ENCODE results near the gene ACBD3.
"Not testable (repeated sequence)": the region's sequence is repeated elsewhere in the genome, so short reads cannot be mapped to it uniquely, and the experiment has no call there.

Gene ACBD3

DNA sequence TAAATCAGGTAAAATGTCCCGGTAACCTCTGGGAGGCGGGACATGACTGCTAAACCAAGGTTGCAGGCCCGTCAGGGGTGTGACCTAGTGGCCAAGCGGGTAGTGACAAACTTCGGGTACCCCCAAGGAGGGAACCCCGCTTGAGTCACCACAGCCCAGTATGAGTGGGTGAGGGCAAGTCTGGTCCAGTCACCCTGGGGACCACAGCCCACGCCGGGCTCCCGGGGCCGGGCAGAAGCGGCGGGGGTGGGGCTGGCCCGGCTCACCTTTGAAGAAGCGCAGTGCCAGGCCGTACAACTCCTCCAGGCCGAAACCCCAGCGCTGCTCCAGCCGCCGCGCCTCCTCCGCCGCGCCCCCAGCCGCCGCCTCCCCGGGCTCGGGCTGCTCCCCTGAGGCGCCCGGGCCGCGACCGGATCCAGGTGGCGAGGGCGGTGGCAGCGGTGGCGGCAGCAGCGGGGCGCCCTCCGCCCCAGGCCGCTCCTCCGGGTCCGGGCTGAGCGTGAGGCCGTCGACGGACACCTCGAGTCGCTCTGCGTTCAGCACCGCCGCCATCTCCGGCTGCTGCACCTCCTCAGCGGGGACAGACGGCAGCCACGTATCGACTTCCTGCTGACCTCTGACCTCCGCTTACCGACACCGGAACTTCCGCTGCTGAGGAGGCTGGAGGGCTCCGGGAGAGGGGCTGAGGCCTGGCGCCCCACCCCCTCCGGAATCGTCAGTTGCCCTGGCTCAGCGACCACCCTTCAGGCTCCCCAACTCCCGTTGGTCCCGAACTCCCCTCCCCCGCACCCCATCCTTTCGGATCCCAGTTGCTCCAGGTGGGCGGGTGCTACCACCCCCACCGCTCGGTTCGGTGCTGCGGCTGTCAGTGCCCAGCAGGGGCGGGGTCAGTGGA is at the start of gene ACBD3:
Gene ACBD3, minus strand, starts transcription at position 618 of the 895 bp plus-strand sequence. Its CDS starts 66 bp downstream, at position 552.
- peak; percentile 33 to 94 (median 83) for DNase-seq

DNA sequence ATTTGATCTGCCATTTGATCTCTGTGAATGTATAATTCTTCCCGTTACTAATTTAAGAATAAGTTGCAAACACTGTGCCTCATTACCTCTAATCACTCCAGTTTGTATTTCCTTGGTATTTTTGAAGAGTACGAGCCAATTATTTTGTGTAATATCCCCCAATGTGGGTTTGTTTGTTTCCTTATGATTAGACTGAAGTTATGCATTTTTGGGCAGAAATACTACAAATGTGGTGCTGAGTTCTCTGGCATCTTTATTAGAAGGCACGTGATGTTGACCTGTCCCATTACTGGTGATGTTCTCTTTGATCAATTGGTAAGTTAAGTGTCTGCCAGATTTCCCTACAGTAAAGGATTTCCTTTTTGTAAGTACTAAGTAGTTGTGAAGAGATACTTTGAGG is 47.3 kb upstream of the ACBD3 start:
- no peak for DNase-seq

DNA sequence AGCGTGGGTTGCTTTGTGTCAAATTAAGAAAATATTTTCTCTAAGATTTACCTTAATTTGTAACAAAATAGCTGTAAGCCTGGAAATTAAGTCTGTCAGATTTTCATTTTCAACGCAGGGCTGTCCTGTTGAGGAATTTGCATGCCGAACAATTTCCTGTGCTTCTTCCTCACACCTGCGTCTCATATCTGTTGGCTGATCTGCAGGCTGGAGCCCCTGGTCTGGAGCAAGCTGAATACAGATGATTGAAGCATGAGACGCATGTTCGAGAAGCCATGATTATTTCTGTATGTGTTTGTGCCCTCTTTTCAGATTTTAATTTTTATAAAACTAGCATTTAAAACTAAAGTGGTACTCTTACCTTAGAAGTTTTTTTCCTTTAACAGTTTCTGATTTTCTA is 46.8 kb upstream of the ACBD3 start:
- DNase-seq = no peak

DNA sequence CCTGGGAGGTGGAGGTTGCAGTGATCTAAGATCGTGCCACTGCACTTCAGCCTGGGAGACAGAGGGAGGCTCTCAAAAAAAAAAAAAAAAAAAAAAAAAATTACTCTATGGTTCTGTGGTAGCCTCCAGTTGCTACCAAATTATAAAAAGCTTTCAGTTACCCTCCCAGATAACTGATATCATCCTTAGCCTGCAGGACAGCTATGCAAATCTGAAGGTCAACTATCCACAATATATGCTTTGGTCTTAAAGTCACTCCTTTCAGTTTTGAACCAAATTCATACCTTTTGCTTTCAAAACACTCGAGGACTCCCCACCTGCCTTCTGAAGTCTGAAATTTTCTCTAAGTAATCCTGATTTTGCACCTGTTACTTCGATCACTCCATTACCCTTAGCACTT is 40.1 kb upstream of the ACBD3 start:
- no peak for DNase-seq

DNA sequence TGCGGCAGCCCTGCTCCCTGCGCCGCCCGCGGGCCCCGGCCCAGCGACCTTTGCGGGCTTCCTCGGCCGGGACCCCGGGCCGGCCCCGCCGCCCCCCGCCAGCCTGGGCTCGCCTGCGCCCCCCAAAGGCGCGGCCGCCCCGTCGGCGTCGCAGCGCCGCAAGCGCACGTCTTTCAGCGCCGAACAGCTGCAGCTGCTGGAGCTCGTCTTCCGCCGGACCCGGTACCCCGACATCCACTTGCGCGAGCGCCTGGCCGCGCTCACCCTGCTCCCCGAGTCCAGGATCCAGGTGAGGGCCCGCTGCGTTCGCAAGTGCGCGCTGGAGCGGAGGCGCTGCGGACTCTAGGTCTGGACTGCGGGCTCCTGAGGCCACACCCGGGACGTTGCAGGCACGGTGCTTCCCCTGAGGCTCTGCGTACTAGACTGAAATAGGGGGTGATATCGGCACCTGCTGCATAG is 37.3 kb upstream of the ACBD3 start:
- no peak for DNase-seq

DNA sequence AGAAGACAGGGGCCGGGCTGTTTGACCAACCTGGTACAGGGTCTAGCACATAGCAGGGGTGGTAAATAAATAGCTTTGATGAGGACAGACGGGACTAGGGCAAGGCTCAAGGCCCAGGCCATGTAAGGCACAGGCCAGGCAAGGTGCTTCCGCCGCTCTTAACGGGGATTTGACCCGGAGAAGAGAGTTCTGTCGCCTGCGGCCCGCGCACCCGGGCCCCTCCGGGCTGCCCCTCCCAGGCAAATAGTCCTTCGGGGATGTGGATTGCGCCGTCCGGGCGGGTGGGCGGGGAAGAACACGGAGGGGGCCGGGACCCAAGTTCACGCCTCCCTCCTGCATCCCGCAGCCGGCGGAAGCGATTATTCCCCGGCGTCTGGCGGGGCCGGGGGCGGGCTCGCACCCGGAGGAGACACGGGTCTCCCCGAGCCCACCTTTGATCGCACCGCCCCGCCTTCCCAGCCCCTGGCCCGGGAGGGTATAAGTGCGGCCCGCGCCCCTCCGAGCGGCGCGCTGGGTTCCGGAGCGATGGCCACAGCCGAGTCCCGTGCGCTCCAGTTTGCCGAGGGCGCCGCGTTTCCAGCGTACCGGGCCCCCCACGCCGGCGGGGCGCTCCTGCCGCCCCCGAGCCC is 36.7 kb upstream of the ACBD3 start, which contains the start of gene MIXL1:
Gene MIXL1, plus strand, starts transcription at position 508 of the 629 bp plus-strand sequence. Its CDS starts 18 bp downstream, at position 526.
- no peak for DNase-seq

DNA sequence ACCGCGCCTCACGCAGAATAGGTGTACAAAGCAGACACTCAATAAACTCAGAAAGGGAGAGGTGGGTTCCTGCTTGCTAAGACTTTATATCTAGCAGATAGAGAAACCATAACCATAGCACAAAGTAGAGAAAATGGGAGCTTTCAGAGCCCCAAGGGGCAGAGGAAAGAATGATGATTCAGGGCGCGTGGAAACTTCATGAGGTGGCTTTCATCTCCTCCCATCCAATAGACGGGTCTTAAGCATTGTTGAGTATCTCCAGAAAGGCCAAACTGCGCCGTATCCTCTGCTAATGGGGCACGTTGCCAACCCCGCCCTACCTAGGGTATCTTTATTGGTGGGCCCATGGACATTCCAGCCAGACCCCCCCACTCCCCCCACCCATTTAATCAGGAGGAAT is 36.1 kb upstream of the ACBD3 start:
- no peak for DNase-seq

DNA sequence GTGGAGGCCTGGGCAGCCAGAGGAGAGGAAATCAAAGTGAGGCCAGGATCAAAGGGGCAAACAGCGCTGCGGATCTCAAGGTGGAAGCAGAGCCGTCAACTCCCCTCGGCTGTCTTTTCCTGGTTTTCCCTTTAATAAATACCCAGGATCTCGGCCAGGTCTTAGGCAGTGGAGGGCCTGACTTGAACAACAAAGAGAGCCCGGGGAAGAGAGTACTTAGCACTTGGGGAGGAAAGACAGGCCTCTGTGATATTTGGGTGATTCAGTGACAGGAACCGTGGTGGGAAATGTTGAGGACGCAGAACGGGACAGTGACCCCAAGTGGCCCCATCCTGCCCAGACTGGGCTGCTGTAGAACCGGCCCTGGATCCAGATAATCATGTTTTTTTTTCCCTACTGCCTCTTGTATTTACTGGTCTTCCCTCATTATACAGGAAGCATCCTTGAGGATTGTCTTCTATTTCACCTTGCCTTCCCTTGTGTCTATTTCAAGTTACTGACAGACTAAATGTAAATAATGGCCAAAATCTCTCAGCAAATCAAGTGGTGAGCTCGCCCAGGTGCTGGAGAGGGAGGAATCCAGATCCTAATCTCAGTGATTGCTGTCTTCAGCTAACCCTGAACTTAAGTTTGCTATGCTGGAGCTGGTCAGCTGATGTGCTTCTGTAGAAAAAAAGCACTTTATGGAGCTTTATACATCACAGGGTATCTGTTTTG is 34.1 kb upstream of the ACBD3 start:
- DNase-seq = no peak

DNA sequence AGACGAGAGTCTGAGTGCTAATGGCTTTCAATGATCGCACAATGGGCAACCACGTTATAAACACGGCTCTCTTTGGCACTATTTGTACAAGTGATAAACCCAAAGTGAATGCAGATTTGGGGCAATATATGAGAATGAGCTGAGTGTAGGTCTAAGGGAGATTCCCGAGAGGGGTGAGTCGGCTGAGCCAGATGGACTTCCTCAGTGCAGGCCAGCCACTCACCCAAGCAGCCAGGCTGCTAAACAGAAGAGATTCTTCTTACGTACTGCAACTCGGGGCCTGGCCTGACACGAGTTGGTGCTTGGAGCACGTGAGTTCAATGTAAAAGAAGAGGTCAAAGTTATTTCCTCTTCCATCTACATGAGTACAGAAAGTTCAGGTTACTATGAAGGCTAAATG is 30.7 kb upstream of the ACBD3 start:
- no peak for DNase-seq

DNA sequence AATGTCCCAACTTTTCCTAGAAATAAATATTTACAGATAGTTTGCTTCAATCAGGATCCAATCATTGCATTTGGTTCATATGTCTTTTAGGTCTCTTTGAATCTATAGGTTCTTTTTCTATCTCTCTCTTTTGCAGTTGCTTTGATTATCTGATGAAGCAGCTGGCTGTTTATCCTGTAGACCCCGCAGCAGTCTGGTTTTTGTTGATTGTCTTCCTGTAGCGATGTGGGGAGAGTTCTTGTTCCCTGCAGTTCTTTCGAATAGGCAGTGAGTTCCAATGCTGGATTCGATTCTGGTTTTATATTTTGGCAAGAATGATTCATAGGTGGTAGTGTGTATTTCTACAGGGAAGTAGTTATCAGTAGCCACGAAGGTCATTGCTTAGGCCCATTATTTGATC is 29.5 kb upstream of the ACBD3 start:
- DNase-seq = no peak

DNA sequence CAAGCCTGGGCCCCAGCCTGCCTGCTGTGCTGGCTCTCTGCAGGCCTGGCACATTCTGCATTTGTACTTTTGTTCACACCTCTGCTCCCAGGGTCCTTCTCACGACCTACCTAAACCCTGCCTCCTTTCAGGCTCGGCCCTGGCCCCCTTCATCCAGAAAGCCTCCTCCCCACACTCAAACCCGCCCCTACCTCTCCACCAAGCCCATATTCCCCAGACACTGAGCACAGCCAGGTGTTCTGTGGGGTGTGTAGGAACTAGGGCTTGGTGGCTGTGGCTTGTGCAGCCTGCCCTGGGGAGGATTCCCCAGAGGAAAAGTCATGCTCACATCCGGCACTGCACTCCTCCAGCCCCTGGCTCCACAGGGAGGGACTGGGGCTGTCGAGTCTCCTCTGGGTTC is 28.7 kb upstream of the ACBD3 start:
- no peak for DNase-seq

DNA sequence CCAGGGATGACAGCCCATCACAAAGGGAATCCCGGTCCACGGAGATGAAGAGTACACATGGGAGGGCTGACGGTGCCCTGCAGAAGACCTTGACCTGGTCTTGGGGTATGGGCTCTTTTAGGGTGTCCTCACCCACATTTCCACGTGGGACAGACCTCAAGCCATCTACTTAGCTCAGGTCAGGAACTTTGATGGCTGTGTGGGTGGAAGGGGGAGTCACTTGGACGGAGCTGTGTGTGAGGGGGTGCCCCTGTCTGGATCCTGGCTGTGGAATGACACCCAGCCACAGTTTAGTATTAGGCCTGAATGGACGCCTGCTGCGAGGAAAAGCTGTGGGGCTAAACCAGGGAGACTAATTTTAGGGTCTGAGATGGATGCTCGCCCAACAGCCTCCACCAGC is 26.0 kb upstream of the ACBD3 start:
- no peak for DNase-seq

DNA sequence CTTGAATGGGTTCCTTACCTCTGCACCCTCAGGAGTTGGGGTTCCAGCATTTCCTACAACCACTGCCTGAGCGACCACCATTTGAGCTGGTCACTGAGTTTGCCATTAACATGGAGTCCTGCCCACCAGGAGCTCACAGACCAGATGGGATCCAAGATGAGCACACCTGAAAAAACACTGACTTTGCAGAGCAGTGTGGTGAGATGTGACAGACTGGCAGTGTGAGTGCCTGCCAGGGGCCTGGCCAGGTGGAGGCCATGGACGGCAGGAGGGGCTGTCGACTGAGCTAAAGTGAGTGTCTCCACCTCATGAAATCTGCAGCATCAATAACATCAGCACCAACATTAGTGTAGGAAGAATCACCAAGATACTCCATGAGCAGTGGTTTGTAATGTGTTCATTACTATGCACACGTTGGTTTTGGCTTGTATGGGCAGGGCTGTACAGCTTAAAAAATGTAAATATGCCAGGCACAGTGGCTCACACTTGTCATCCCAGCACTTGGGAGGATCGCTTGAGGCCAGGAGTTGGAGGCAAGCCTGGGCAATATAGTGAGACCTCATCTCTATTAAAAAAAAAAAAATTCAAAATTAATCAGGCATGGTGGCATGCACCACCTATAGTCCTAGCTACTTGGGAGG is 24.8 kb upstream of the ACBD3 start:
- no peak for DNase-seq

DNA sequence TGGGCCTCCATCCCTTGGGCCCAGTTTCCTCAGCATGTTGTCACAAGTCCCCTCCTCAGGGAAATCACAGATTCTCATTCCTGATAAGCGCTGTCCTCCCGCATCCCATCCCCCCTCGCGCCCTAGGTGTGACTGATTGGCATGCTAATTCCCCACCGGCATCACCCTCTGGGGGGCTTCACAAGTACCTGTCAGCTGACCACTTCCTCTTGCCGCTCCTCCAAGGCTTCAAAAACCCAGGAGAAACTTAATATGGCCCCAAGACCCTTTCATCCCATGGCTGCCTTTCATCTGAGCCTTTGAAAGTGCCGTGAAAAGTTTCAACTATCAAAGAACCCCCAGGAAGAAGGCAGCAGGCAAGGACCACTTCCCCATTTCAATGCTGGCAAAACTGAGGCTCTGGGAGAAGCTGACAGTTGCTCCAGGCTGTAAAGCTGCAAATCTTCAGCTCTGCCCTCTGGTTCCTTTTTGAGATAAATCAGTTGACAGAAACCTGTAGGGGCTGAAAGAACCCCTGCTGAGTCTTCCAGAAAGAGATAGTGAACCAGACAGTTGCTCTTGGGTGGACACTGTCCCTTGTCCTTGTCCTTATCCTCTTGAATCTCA is 24.1 kb upstream of the ACBD3 start:
- no peak for DNase-seq

DNA sequence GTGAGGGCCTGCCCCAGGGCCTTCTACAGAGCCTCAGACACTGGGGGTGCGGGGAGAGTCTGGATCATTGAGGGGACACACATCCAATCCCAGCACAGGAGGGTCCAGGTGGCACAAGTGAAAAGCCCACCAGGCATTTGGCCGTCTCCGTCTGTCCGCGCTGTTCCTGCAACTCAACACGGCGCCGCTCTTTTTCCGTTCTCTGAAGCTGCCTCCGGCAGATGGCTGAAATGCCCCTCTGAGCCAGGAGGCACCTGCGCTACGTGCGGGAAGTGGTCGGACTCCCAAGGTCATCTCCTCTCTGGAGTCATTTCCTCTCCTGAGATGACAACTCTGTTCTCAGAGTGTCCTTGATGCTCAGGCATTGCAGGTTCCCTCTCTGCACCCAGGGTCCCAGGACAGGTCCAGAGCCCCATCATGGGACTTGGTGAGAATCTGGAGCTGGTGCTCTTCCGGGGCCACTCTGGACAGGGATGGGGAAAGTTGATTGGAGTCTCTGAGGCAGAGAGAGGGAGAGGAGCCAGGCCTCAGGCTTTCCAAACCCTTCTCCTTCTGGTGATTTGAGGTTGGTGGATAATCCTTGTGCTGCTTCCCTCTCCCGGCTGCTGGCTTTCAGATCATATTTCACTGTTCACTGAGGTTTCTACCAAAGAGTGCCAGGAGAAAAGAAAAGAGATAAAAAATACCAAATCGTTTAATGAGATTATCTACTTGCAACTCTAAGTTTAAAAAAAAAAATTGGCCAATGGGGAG is 22.9 kb upstream of the ACBD3 start:
- DNase-seq = no peak

DNA sequence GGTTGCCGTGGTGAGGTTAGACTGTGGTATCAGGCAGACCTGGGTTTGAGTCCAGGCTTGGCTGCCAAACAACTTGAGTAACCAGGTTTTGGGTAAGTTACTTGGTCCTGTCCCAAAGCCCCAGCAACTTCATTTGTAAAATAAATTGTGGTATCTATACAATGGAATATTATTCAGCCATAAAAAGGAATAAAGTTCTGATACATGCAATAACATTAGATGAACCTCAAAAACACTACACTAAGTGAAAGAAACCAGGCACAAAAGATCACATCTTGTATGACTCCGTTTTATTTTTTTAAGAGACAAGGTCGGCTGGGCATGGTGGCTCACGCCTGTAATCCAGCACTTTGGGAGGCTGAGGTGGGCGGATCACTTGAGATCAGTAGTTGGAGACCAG is 20.5 kb upstream of the ACBD3 start:
- DNase-seq = no peak

DNA sequence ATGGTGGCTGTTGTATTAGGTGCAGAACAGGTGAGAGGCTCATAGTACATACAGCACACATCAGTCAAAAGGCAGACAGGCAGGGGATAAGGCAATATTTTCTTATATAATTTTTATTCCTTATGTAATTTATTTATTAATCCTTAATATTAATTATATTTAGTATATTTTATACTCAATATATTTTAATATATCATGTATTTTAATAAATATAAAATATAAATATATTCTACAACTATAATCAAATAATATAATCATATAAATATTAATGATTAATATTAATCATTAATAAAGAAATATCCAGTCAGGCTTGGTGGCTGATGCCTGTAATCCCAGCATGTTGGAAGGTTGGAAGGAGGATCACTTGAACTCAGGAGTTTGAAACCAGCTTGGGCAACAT is 17.7 kb upstream of the ACBD3 start:
- no peak for DNase-seq

DNA sequence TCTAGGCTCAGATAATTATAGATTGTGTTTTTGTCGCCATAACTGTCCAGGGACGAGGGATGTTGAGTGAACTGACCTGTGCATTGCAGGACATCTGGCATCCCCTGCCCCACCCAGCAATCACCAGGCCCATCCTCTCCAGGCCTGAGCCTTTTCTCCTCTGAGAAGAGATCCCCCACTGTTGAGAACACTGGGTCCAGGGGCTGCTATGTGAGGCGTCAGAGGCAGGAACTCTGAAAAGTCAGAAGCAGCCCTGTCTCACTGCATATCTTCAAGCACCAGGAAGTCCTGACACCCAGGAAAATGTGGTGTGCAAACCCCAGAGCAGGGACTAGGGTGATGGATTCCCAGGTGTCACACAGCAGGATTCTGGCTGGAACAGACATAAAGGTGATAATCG is 17.1 kb upstream of the ACBD3 start:
- DNase-seq = no peak

DNA sequence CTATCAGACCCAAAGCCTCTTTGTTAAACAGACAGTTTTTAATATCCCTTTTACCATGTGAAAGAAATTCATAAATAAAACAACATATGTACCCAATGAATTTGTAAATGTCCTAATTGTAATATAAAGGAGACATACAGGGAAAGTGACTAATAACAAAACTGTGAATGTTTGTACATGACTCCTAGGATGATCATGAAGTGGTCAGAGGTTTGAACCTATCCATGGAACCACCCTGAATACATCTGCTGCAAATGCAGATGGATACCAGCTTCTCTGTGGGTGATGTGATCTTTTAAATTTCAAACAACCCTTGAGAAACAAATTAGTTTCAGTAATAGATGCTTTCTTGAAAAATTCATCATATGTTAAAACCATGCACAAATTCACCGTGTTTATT is 16.7 kb upstream of the ACBD3 start:
- no peak for DNase-seq

DNA sequence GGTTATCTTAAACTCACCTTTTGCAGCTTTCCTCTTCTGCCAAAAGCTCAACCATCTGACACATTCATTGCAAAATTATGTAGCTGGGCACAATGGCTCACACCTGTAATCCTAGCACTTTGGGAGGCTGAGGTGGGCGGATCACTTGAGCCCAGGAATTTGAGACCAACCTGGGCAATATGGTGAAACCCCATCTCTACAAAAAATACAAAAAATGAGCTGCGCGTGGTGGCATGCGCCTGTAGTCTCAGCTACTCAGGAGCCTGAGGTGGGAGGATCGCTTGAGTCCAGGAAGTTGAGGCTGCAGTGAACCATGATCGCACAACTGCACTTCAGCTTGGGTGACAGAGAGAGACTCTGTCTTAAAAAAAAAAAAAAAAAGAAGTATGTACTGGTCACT is 16.1 kb upstream of the ACBD3 start:
- DNase-seq = not testable (repeated sequence)

Data from anterior cingulate cortex (tissue), 58 donors.